ENCODE data around the gene TXNL1.
A peak's percentile ranks its signal among the peaks of the same experiment; 100 is the strongest.
"Not testable (repeated sequence)": the region's sequence is repeated elsewhere in the genome, so short reads cannot be mapped to it uniquely, and the experiment has no call there.

The TXNL1 gene
- total RNA-seq = 31.3 to 44.6 (median 41.0) reads per million in 4 donors

DNA sequence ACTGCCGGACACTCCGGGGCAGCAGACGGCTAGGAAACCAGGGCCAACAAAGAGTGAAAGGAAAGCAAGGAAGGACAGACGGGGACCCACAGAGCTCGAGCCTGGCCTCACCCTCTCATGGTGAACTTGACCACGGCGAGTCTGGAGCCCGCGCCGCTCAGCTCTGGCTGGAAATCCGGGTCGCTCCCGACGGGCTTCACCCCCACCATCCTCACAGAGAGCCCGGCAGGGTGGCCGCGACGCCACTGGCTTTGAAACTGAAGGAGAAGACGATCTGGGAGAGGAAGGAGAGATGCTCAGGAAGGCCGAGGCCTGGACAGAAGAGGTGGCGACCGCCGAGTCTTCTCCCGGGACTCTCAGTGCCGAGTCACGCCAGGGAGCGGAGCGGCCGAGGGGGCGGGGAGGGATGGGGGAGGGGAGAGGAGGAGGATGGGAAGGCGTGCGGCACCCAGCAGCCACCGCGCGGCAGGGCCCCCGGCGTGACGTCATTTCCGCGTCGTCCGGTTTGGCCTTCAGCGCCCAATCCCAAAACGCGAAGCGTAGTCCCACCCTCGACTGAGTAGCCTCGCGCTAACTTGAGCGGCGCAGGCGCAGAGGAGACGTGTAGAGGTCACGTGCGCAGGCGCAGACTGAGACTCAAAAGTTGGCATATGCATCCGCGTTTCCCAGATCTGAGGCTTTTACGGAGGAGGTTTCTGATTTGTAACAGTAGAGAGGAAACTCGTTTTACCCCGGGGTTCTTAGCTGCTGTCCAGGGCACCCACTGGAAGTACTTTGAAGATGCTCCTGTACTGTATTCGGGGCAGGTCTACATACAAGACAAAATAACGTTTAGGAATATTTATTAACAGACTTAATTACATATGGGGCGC is at the start of gene TXNL1:
TXNL1 (minus strand) TSS at position 361 of the 872 bp plus-strand sequence; CDS start at position 209, 152 bp downstream.
- DNase-seq = peak; percentile 99

DNA sequence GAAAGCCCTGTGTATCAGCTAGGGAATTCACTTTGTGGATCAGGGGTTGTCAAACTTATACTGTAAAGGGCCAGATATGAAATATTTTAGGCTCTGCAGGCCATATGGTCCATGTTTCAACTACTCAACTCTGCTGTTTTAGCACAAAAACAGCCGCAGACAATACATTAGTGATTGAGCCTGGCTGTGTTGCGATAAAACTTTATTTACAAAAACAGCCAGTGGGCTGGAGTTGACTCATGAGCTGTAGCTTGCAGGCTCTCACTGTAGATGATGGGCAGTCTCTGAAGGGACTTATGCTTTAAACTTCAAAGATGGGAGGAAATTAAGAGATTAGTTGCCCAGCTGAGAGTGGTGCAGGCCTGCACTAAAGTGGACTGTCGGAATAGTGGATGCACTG is 45.9 kb upstream of the TXNL1 start:
- no peak for DNase-seq

DNA sequence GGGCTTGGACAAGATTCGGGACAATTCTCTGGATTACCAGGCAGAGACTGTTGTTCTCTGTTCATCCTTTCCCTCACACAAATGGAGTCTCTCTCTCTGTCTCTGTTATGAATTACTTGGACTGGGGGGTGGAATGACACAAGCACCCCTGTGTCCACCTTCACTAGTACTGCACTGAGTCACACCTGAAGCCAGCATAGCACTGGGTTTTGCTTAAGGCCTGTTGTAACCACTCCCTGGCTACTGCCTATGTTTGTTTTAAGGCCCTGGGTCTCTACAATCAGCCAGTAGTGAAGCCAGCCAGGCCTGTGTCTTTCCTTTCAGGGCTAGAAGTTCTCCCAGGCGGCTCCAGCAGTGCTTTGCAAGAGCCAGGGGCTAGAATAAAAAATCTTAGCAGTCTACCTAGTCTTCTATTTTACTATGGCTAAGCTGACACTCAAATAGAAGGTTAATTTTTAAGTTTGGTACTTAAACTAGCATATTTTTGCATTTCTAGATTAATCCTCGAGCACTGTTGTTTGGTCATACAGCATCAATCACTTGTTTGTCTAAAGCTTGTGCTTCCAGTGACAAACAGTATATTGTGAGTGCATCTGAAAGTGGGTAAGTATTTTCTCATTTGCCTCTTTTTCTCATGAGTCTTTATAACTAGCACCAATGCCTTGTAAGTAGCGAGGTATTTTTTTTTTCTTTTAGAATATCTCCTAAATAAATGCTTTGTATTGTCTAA is 40.6 kb upstream of the TXNL1 start:
- no peak for DNase-seq

DNA sequence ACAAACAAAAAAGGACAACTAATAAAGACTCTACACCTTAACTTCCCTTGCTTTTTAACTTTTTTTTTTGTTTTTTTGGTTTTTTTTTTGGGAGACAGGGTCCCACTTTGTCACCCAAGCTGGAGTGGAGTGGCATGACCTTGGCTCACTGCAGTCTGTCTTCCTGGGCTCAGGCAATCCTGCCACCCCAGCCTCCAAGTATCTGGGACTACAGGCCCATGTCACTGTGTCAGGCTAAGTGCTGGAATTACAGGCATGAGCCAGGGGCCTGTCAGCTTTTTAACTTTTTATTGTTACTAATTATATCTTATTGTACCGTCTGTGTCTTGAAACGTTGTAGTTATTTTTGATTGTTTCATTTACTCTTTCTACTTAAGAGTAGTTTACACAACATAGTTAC is 38.2 kb upstream of the TXNL1 start:
- DNase-seq = no peak

DNA sequence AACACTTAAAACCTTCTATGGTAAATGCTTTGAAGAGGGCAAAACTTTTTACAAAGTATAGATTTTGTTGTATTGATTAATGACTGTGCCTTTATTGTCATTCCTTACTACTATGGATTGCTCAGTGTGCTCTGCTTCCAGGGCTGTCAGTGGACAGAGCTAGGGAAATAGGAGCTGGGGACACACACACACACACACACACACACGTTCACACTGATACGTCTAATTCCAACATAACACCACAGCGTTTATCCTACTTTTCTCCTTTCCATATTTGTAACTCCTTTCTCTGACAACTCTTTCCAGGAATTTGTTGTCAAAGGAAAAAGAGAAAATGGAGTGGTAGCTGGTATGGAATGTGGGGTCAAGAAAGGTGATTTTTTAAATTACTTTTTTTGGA is 34.6 kb upstream of the TXNL1 start:
- no peak for DNase-seq

DNA sequence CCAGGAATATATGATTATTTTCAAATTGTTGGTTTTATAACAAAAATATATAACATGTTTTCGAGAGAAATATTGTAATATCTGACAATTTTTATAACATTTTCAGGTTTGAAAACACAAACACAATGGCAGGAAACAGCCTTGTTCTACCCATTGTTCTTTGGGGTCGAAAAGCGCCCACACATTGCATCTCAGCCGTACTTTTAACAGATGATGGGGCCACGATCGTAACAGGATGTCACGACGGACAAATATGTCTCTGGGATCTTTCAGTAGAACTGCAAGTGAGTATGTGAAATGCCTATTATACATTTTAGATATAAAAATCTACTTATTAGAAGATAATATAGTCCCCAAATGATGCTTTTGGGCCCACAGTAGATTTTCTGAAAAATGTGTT is 34.0 kb upstream of the TXNL1 start:
- DNase-seq = no peak

DNA sequence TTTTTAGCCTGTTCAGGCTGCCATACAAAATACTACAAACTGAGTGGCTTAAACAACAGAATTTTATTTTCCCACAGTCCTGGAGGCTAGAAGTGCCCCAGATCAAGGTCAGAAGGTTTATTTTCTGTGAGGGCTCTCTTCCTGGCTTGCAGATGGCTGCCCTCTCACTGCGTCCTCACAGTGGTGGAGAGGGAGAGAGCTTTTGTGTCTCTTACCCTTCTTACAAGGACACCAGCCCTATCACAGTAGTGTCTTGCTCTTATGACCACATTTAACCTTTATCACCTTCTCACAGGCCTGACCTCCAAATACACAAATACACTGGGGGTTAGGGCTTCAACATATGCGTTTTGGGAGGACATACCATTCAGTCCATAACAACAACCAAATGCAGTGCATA is 24.5 kb upstream of the TXNL1 start:
- DNase-seq = no peak

DNA sequence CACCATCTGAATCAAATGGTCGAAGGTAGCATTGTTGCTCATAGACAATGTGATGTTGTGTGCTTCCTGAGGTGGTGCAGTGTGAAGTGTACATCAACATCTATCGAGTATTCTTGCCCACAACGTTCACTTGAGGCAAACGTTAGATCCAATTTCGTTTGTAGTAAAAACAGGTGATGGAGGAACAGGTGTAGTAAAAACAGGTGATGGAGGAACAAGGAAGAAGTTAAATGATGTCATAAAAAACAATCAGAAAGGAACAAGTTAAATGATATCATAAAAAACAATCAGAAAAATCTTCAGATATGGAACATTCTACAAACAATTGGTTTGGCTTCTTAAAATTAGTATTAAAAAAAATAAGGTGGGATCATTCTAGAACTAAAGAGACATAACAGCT is 24.1 kb upstream of the TXNL1 start:
- no peak for DNase-seq

DNA sequence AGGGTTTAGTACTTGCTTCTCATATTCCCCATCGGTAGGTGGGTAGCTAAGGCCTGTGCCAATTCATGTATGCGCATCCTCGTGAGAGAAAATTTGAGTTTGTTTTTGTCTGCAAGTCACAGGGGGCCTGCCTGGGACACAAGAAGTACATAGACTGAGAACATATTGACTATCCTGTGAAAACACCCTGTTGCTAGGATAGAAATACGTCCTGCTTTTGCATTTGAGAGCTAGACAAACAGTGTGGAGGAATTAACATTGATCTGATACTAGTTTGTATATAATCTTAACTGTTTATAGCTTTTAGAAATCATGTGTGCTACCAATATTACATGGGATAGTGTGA is 23.6 kb upstream of the TXNL1 start:
- DNase-seq = no peak

DNA sequence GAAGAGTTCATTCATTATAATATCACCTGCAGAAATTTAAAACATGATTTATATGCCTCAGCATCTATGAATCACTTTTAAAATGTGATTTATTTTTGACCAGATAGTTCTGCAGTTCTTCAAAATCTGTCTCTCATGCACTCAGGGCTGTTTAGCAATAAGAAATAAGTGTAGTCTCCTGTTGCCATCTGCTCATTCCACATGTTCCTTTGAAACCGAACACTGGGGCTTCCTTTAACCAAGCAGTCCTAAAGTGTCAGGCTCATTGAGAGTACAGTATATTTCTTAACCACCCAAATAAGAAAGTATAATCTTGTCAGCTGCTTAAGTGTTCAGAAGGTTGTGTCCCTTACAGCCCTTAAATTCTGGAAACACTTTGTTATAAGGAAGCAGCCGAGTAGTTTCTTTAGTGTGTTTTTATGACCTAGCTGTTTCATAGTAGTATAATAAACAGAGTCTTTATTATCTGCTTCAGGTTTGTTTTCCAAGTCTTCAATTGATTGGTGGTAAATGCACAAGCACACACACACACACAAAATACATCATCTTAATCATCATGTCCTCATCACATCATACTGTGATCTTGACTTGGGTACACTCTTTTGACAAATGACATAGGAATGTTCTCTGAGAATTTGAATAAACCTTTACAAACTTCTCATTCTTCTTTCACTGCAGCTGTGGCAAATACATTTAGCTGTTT is 23.1 kb upstream of the TXNL1 start:
- DNase-seq = no peak

DNA sequence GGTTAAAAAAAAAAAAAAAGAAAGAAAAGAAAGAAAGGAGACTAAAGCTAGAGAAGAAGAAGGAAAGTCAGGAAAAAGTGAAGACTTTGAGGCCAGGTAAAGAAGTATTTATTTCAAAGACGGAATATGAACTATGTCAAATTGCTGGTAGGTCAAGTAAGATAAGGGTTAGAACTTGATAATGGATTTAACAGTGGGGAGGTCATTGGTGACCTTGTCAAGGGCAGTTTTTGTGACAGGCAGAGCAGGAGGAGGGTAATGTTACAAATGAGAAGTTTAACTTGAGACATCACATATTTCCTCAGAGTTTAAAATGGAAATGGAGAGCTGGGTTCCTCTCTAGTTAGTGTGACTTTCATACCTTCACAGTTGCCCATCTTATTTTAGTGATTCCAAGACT is 22.3 kb upstream of the TXNL1 start:
- no peak for DNase-seq

DNA sequence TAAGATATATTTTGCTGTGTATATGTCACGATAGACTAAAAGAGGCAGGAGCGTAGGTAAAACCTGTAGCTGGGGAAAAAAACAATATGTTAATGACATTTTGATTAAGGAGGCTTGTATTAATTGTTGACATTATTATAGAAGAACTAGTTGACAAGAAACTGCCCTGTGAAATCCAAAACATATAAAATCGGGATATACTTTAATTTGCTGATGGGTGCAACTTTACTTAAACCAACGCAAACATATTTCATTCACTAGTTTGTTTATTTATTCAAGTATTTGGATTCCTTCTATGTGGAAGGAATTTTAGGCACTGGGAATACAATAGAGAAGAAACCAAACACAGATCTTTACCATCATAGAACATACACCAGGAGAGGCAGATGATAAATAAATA is 20.7 kb upstream of the TXNL1 start:
- no peak for DNase-seq

DNA sequence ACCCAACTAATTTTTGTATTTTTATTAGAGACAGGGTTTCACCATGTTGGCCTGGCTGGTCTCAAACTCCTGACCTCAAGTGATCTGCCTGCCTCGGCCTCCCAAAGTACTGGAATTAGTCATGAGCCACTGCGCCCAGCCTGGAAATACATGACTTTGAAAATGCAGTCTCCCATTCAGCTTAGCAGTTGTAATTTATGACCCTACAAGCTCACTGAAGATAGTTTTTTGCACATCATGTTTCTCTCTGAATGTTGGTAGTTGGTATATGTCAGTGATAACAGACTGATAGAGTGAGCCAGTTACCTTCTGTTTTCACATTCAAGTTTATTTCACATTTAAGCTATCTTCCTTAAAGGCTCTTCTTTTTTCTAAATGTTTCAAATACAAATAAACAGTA is 19.9 kb upstream of the TXNL1 start:
- no peak for DNase-seq

DNA sequence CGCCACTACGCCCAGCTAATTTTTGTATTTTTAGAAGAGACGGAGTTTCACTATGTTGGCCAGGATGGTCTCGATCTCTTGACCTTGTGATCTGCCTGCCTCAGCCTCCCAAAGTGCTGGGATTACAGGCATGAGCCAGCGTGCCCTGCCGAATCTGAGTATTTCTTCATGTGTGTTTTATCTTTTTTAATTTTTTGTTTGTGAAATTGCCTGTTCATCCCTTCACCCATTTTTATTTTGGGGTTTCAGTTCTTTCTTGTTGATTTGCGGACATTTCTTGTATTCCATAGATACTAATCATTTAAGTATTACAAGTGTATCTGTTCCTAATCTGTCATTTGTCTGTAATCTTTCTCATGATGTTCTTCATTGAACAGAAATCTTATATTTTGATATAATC is 15.9 kb upstream of the TXNL1 start:
- DNase-seq = not testable (repeated sequence)

DNA sequence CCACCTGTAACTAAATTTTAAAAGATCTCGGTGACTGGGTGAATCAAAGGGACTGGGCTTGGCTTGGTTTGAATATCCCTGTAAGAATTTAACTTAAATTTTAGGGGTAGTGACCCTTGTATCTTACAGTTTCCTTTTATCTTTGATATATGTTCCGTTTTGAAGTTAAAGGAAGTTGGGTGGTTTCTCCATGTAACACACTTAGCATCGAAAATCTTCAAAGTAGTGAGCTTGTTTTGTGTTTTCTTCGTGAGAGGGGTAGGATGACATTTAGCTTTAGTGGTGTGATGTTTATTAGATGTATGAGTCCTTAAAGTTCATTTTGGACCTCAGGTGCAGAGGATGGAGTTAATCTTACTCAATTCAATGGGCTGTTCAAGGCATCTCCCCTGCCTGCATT is 14.4 kb upstream of the TXNL1 start:
- peak in 1 of 5 donors; percentile 8 for DNase-seq

DNA sequence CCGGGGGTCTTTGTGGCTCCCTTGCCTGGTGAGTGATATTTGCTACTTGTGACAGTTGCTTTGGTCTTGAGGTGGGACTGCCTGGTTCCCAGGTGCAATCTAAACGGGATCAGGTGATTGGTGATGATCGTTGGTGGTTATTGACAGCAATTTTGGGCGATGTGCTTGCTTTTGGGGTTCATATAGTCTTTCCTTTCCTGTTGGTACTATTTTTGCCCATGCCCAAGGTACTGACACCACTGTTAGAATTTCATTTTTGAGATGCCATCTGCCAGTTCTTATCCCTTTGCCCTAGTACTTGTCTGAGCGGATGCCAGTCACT is 13.3 kb upstream of the TXNL1 start:
- DNase-seq = peak in 1 of 5 donors; percentile 3

DNA sequence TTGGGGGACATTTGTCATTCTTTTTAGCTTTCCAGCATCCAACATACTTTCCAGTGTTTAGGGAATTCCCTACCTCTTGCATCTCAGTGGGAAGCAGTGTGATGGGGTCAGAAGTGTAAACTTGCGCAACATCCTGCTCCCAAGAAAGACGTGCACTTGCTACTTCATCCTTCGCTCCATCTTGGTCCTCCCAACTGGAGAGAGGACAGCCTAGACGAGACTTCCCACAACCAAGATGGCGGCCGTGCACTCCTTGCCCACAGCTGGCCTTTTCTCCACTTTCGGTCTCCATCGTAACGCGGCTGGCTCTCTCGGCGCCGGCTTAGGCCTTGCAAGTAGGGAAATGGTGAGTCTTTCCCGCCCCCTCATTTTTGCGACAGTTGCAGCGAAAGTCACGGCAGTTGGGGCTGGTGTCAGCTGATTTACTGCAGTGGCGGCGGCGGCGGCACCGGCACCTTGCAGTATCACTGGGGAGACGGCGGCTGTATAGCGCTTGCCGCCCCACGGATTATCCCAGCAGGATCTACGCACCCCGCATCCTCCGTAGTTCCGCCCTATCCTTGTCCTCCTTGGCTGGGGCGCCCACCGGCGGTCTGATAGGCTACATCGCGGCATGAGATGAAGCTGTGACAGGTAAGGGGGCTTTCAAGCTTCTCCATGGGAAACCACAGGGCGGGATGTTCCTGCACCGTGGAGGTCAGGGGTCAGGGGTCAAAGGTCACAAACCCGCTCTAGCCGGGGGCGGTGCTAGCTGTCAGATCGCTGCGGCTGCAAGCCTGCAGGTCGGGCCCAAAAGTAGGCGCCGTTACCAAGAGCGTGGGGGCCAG is 12.8 kb upstream of the TXNL1 start, which contains the start of gene WDR7:
WDR7 (plus strand) TSS at position 416 of the 827 bp plus-strand sequence. CDS start 21,157 bp downstream, outside the sequence.
- DNase-seq = peak; percentile 88 to 98 (median 93)

DNA sequence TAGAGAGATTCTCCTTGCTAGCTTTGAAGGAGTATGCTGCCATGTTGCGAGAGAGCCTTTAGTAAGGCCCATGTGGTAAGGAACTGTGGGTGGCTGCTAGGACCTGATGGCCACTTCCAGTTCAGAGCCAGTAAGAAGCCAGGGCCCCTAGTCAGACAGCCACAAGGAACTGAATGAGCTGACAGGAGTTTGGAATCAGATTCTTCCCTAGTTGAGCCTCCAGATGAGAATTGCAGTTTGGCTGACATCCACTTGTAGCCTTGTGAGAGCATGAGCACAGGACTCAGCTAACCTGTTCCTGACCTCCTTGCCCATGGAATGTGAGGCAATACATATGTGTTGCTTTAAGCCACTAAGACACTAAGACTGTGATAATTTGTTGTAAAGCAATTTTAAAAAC is 11.6 kb upstream of the TXNL1 start:
- DNase-seq = no peak

DNA sequence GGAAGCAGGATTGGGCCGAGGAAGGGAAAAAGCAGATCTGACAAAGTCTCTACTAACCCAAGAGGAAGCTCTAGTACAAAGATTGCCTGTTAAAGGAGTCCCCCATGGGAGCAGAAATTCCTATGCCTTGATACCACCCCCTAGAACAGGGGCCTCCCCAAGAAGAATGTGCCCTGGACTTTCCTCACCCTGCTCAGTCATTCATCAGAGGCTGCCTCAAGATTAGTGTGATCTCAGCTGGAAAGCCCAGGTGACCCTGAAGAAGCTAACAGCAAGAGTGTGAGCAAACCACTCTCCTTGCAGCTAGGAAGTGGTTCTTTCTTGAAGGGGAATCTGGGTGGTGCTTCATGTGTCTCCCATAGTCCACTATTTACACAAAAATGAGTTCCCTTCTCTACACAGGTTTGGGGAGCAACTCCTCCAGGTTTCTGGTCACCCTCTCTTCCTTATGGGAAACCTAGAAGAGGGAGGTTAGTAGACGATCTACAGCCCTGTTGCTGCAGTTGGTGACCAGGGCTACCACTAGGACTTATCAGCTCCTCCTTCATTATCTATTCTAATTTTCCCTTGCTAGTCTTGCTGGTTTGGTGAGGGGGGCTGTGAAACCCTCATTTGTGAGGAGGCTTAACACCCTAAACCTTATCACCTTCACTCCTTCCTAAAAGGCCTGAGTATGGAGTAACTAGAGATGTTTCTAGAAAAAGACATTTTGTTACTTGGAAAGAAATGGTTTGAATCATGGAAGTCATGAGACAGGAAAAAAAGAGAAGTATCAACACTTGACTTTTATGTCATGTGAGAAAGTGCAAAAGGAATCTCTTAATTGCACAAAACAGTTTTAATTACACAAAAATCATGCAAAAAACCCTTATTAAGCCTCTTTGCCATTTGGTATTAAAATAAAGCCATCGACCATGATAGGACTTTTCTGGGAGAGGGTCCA is 9.8 kb upstream of the TXNL1 start:
- DNase-seq = no peak

DNA sequence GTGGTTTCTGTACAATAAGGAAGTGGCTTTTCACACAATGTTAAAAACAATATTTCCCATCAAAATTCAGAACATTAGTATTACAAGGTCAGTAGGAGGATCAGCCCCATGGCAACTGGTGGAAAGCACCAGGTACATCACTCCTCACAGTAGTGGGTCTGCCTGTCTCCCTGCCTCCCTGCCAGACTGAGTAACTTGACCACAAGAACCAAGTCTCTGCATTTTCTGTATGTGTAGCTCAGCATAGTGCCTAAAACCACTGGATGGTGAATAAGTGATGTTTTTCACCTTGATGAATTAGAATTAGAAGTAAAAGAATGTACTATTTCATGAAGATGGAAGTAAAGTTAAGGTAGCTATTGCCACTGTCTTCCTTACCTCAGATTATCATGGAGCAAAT is 8.7 kb upstream of the TXNL1 start:
- no peak for DNase-seq

DNA sequence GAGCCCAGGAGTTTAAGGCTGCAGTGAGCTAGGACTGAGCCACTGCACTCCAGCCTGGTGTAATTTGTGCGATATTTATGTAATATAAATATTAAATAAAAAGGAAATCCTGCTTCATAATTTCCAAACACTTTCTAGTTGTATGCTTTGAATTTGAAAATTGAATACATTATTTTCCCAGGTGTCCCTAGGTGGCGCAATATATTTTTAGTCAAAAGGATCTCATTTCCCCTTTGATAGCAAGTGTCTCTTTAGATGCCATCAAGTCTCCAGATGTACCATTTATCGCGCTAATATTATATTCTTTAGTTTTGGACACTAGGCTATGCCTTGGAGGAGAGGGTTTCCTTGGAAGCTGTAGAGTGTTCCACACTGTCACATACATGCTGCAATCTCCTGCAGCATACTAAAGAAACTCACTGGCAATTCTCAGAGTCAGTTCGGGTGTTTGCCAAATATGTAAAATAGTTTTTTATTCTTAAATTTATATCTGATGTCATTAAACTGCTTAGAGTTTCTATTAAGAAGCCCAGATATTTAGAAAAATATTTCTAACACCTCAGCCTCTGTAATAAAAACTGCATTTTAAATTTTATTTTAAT is 7.1 kb upstream of the TXNL1 start:
- peak in 1 of 5 donors; percentile 14 for DNase-seq

Measured in T-helper 1 cell (primary cell).